Measurements from ENCODE around the gene PPM1J. TPM values are rescaled to one million over a fixed set of nuclear protein-coding genes. Genes with fewer than 3 reads are reported as not detected.

The PPM1J gene
- total RNA-seq, 2 donors from 2014 or later, result 0.66 to 2.3 TPM

- DNase-seq, result no peak
- 84% methylated on average over 7 of the region's 7 CpGs for WGBS, 2 donors
- intact Hi-C loops (cut with DNase I), result loop anchor here (10.0 kb wide), 1 partner anchor 333 kb away; no protein-coding TSS in a partner anchor
Measured at GRCh38 chr1:112712191-112712590, 2.9 kb downstream of the PPM1J start.

GRCh38 chr1:112711670-112712069, 3.5 kb downstream of the PPM1J start:
- H3K36me3 ChIP-seq (replicated peaks in 1 of 2; ENCODE audit: insufficient read depth in 1 of 2, low read depth in 2 of 2), result no peaks in the 10 kb centered on the region
- DNase-seq (no peak), ATAC-seq (no peak)
- H3K9me3 ChIP-seq, result no peaks in the 10 kb centered on the region
- no peak overlapping the region for H3K4me3 ChIP-seq
- no peak overlapping the region for H3K27ac ChIP-seq
- no peaks in the 10 kb centered on the region for H3K27me3 ChIP-seq
- no peak for TF ChIP-seq CTCF (IDR thresholded peaks at IDR 0.05)
- no peak for TF ChIP-seq POLR2A (IDR thresholded peaks at IDR 0.05)
- 87 to 88% methylated on average over 8 to 11 of the region's 11 CpGs for WGBS, 2 donors
- H3K4me1 ChIP-seq, result peaks cover 32% of the 10 kb centered on the region
- intact Hi-C loops (cut with DNase I), result loop anchor here (10.0 kb wide), 1 partner anchor 333 kb away; no protein-coding TSS in a partner anchor

More at GRCh38 chr1:112712191-112712590, 2.9 kb downstream of the PPM1J start:
- ATAC-seq, result no peak
- H3K27ac ChIP-seq, result no peak overlapping the region
- H3K36me3 ChIP-seq (replicated peaks in 1 of 2; ENCODE audit: insufficient read depth in 1 of 2, low read depth in 2 of 2), result no peaks in the 10 kb centered on the region
- H3K9me3 ChIP-seq, result no peaks in the 10 kb centered on the region
- TF ChIP-seq POLR2A (IDR thresholded peaks at IDR 0.05) (no peak), CTCF (IDR thresholded peaks at IDR 0.05) (no peak)
- no peaks in the 10 kb centered on the region for H3K27me3 ChIP-seq
- H3K4me3 ChIP-seq, result no peak overlapping the region
- peaks cover 32% of the 10 kb centered on the region for H3K4me1 ChIP-seq

- Histone ChIP-seq H3K27ac (no peak overlapping the region), H3K9me3 (no peaks in the 10 kb centered on the region), H3K27me3 (no peaks in the 10 kb centered on the region), H3K4me1 (peaks cover 31% of the 10 kb centered on the region), H3K36me3 (replicated peaks in 1 of 2; ENCODE audit: insufficient read depth in 1 of 2, low read depth in 2 of 2) (no peaks in the 10 kb centered on the region), H3K4me3 (no peak overlapping the region)
- intact Hi-C loops (cut with DNase I), result loop anchor here (10.0 kb wide), 1 partner anchor 334 kb away; no protein-coding TSS in a partner anchor
- DNase-seq (no peak), ATAC-seq (no peak)
- TF ChIP-seq CTCF (IDR thresholded peaks at IDR 0.05), result no peak
- TF ChIP-seq POLR2A (IDR thresholded peaks at IDR 0.05), result no peak
- 66 to 70% methylated on average over 7 of the region's 7 CpGs for WGBS, 2 donors
Measured at GRCh38 chr1:112711041-112711440, 4.1 kb downstream of the PPM1J start.

- Histone ChIP-seq H3K27ac (no peak overlapping the region), H3K36me3 (replicated peaks in 1 of 2; ENCODE audit: insufficient read depth in 1 of 2, low read depth in 2 of 2) (no peaks in the 10 kb centered on the region), H3K9me3 (no peaks in the 10 kb centered on the region), H3K4me3 (no peak overlapping the region), H3K27me3 (no peaks in the 10 kb centered on the region), H3K4me1 (peaks cover 31% of the 10 kb centered on the region)
- intact Hi-C loops (cut with DNase I), result loop anchor here (10.0 kb wide), 1 partner anchor 334 kb away; no protein-coding TSS in a partner anchor
- no peak for ATAC-seq
- WGBS, 2 donors, result 84 to 97% methylated on average over 3 of the region's 3 CpGs
- no peak for DNase-seq
- TF ChIP-seq CTCF (IDR thresholded peaks at IDR 0.05), result no peak
- no peak for TF ChIP-seq POLR2A (IDR thresholded peaks at IDR 0.05)
Measured at GRCh38 chr1:112710586-112710985, 4.5 kb downstream of the PPM1J start.

GRCh38 chr1:112710159-112710558, 5.0 kb downstream of the PPM1J start:
- no peak for DNase-seq
- intact Hi-C loops (cut with DNase I), result loop anchor here (10.0 kb wide), 1 partner anchor 335 kb away; no protein-coding TSS in a partner anchor
- WGBS, 2 donors, result 78 to 85% methylated on average over 7 of the region's 7 CpGs
- no peak for ATAC-seq
- TF ChIP-seq CTCF (IDR thresholded peaks at IDR 0.05), result no peak
- Histone ChIP-seq H3K27me3 (no peaks in the 10 kb centered on the region), H3K9me3 (no peaks in the 10 kb centered on the region), H3K36me3 (replicated peaks in 1 of 2; ENCODE audit: insufficient read depth in 1 of 2, low read depth in 2 of 2) (no peaks in the 10 kb centered on the region), H3K4me3 (no peak overlapping the region), H3K4me1 (peaks cover 35% of the 10 kb centered on the region), H3K27ac (no peak overlapping the region)

All from body of pancreas (tissue), 4 donors.